WTC11 (cell line): ENCODE measurements around the gene POMT2. TPM values are rescaled to one million over a fixed set of nuclear protein-coding genes. Genes with fewer than 3 reads are reported as not detected.

ENCODE experiments used
- ATAC-seq: fragments of 200-7000 bp; cut with Tn5 transposase; 2 replicates; pipeline ENCODE4 v1.10.0; 2021; ENCODE audit warnings: mild to moderate bottlenecking, moderate library complexity
- CTCF ChIA-PET: fragments of 300-600 bp; sonication (Branson Sonifier 250); formaldehyde crosslinking; loops from one replicate; lab custom pipeline; 2021; ENCODE audit warnings: antibody characterized with exemption; lab: Charles Lee
- POLR2A ChIA-PET: fragments of 350-600 bp; sonication (Branson Sonifier 250); formaldehyde crosslinking; loops from one replicate; lab custom pipeline; 2021; ENCODE audit warnings: antibody characterized with exemption; lab: Charles Lee
- DNase-seq: peaks from one replicate; pipeline ENCODE4 v3.0.0; 2021; ENCODE audit warnings: low spot score
- H3K27ac Mint-ChIP-seq: 2 replicates; pipeline ENCODE4 v1.8.0; 2021; ENCODE audit warnings: mixed read lengths
- H3K27me3 Mint-ChIP-seq: 2 replicates; pipeline ENCODE4 v1.8.0; 2021; ENCODE audit warnings: low read depth, mild to moderate bottlenecking, moderate library complexity, mixed read lengths
- H3K36me3 Mint-ChIP-seq: 2 replicates; pipeline ENCODE4 v1.8.0; 2021; ENCODE audit warnings: mixed read lengths
- H3K4me1 Mint-ChIP-seq: 2 replicates; pipeline ENCODE4 v1.8.0; 2022; ENCODE audit warnings: mixed read lengths
- H3K4me3 Mint-ChIP-seq: 2 replicates; pipeline ENCODE4 v1.8.0; 2021; ENCODE audit warnings: mild to moderate bottlenecking, moderate library complexity, mixed read lengths
- H3K9me3 Mint-ChIP-seq: 2 replicates; pipeline ENCODE4 v1.8.0; 2021; ENCODE audit warnings: mixed read lengths
- ATF1 ChIP-seq: sonication (generic); formaldehyde crosslinking; IDR thresholded peaks from 2 replicates; pipeline ENCODE4 v1.8.1; 2023; ENCODE audit warnings: mild to moderate bottlenecking, moderate library complexity, missing genetic modification reagents
- ETV6 ChIP-seq: sonication (generic); formaldehyde crosslinking; IDR thresholded peaks from 2 replicates; pipeline ENCODE4 v1.8.1; 2022; ENCODE audit warnings: mild to moderate bottlenecking, missing genetic modification reagents
- FOXK1 ChIP-seq: sonication (generic); formaldehyde crosslinking; IDR thresholded peaks from 2 replicates; pipeline ENCODE4 v1.8.0; 2022; ENCODE audit warnings: mild to moderate bottlenecking, moderate library complexity, missing genetic modification reagents
- FOXP1 ChIP-seq: sonication (generic); formaldehyde crosslinking; IDR thresholded peaks from 2 replicates; pipeline ENCODE4 v1.8.0; 2022; ENCODE audit warnings: missing genetic modification reagents, mild to moderate bottlenecking, moderate library complexity, borderline replicate concordance
- HMGA2 ChIP-seq: fragments of 250-450 bp; sonication (Bioruptor Pico); IDR thresholded peaks from 2 replicates; pipeline ENCODE4 v1.4.0; 2021; ENCODE audit warnings: mild to moderate bottlenecking, moderate library complexity
- KAT7 ChIP-seq: sonication (generic); formaldehyde crosslinking; IDR thresholded peaks from 2 replicates; pipeline ENCODE4 v1.8.1; 2023; ENCODE audit warnings: missing genetic modification reagents, mild to moderate bottlenecking, borderline replicate concordance
- NFYB ChIP-seq: sonication (generic); formaldehyde crosslinking; conservative IDR thresholded peaks from 2 replicates; pipeline ENCODE4 v1.8.0; 2022; ENCODE audit warnings: low read depth, missing genetic modification reagents
- NR2C2 ChIP-seq: sonication (generic); formaldehyde crosslinking; IDR thresholded peaks from 2 replicates; pipeline ENCODE4 v1.8.0; 2022; ENCODE audit warnings: mild to moderate bottlenecking, missing genetic modification reagents
- OVOL2 ChIP-seq: fragments of 250-450 bp; sonication (Bioruptor Pico); IDR thresholded peaks from 2 replicates; pipeline ENCODE4 v1.9.0; 2021; ENCODE audit warnings: mild to moderate bottlenecking, borderline replicate concordance
- PRRX2 ChIP-seq: fragments of 250-450 bp; sonication (Bioruptor Pico); IDR thresholded peaks from 2 replicates; pipeline ENCODE4 v1.8.0; 2021; ENCODE audit warnings: mild to moderate bottlenecking
- RORB ChIP-seq: fragments of 250-450 bp; sonication (Bioruptor Pico); IDR thresholded peaks from 2 replicates; pipeline ENCODE4 v1.9.0; 2021; ENCODE audit warnings: mild to moderate bottlenecking
- SMAD3 ChIP-seq: sonication (generic); formaldehyde crosslinking; IDR thresholded peaks from 2 replicates; pipeline ENCODE4 v1.8.0; 2022; ENCODE audit warnings: missing genetic modification reagents, mild to moderate bottlenecking, borderline replicate concordance
- SOX15 ChIP-seq: fragments of 250-450 bp; sonication (Bioruptor Pico); IDR thresholded peaks from 2 replicates; pipeline ENCODE4 v1.9.0; 2021; ENCODE audit warnings: mild to moderate bottlenecking
- SP1 ChIP-seq: sonication (generic); formaldehyde crosslinking; conservative IDR thresholded peaks from 2 replicates; pipeline ENCODE4 v1.8.1; 2022; ENCODE audit warnings: missing genetic modification reagents
- TCF7 ChIP-seq: sonication (generic); formaldehyde crosslinking; IDR thresholded peaks from 2 replicates; pipeline ENCODE4 v1.8.0; 2022; ENCODE audit warnings: mild to moderate bottlenecking, low read depth, missing genetic modification reagents, moderate library complexity
- ZNF138 ChIP-seq: sonication (generic); formaldehyde crosslinking; conservative IDR thresholded peaks from 2 replicates; pipeline ENCODE4 v1.8.1; 2022; ENCODE audit warnings: mild to moderate bottlenecking, moderate library complexity, missing genetic modification reagents
- ZNF317 ChIP-seq: sonication (generic); formaldehyde crosslinking; IDR thresholded peaks from 2 replicates; pipeline ENCODE4 v1.8.1; 2023; ENCODE audit warnings: low read depth, mild to moderate bottlenecking, moderate library complexity, missing genetic modification reagents, borderline replicate concordance
- total RNA-seq: library from RNA; stranded (reverse); gene quantifications from 3 replicates; pipeline ENCODE4 v1.2.3, GENCODE V29; 2021
- TF ChIP-seq, protein P1 (sequence below): sonication (generic); formaldehyde crosslinking; IDR thresholded peaks from 2 replicates; pipeline ENCODE4 v1.8.0; 2022; ENCODE audit warnings: mild to moderate bottlenecking, missing genetic modification reagents
- TF ChIP-seq, protein P2 (sequence below): sonication (generic); formaldehyde crosslinking; IDR thresholded peaks from 2 replicates; pipeline ENCODE4 v1.8.1; 2022; ENCODE audit warnings: mild to moderate bottlenecking, moderate library complexity, missing genetic modification reagents
- TF ChIP-seq, protein P3 (sequence below): sonication (generic); formaldehyde crosslinking; IDR thresholded peaks from 2 replicates; pipeline ENCODE4 v1.8.1; 2023; ENCODE audit warnings: mild to moderate bottlenecking, missing genetic modification reagents, moderate library complexity
- TF ChIP-seq, protein P4 (sequence below): sonication (generic); formaldehyde crosslinking; IDR thresholded peaks from 2 replicates; pipeline ENCODE4 v1.8.1; 2022; ENCODE audit warnings: missing genetic modification reagents, borderline replicate concordance

Gene POMT2
- total RNA-seq, 1 experiment from 2014 or later = 38.7 TPM

DNA sequence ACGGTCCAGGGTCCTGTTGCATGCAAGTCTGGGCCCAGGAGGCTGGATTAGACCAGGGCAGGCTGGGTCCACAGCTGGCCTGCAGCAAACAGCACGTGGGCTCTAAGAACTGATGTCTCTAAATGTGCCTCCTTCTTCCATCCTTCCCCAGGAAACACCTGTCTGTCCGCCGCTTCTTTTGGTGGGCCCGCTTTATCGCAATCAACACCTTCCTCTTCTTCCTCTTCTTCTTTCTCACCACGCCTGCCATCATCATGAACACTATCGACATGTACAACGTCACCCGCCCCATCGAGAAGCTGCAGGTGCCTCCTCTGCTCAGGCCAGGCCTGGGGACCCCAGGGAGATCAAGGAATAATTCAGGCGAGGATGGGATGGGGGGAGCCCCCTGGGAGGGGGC lies 77.9 kb downstream of the POMT2 start:
- H3K27ac Mint-ChIP-seq = no peak overlapping the region
- no peaks in the 10 kb centered on the region for H3K27me3 Mint-ChIP-seq
- H3K9me3 Mint-ChIP-seq = no peaks in the 10 kb centered on the region
- DNase-seq (no peak), ATAC-seq (no peak)
- TF ChIP-seq HMGA2 (CRISPR knock-in tag) (no peak), NR2C2 (CRISPR knock-in tag) (no peak), NFYB (CRISPR knock-in tag) (no peak), ZNF317 (CRISPR knock-in tag) (no peak), FOXP1 (CRISPR knock-in tag) (no peak), FOXK1 (CRISPR knock-in tag) (no peak), KAT7 (CRISPR knock-in tag) (no peak), SMAD3 (CRISPR knock-in tag) (no peak), SP1 (CRISPR knock-in tag) (no peak), SOX15 (CRISPR knock-in tag) (no peak), OVOL2 (no peak), PRRX2 (CRISPR knock-in tag) (no peak), ATF1 (CRISPR knock-in tag) (no peak), RORB (no peak)
- TF ChIP-seq, protein P1, sequence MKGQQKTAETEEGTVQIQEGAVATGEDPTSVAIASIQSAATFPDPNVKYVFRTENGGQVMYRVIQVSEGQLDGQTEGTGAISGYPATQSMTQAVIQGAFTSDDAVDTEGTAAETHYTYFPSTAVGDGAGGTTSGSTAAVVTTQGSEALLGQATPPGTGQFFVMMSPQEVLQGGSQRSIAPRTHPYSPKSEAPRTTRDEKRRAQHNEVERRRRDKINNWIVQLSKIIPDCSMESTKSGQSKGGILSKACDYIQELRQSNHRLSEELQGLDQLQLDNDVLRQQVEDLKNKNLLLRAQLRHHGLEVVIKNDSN (CRISPR knock-in tag) = no peak
- TF ChIP-seq, protein P2, sequence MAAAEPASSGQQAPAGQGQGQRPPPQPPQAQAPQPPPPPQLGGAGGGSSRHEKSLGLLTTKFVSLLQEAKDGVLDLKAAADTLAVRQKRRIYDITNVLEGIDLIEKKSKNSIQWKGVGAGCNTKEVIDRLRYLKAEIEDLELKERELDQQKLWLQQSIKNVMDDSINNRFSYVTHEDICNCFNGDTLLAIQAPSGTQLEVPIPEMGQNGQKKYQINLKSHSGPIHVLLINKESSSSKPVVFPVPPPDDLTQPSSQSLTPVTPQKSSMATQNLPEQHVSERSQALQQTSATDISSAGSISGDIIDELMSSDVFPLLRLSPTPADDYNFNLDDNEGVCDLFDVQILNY (CRISPR knock-in tag) = no peak
- TF ChIP-seq, protein P3, sequence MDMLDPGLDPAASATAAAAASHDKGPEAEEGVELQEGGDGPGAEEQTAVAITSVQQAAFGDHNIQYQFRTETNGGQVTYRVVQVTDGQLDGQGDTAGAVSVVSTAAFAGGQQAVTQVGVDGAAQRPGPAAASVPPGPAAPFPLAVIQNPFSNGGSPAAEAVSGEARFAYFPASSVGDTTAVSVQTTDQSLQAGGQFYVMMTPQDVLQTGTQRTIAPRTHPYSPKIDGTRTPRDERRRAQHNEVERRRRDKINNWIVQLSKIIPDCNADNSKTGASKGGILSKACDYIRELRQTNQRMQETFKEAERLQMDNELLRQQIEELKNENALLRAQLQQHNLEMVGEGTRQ (CRISPR knock-in tag) = no peak
- TF ChIP-seq, protein P4, sequence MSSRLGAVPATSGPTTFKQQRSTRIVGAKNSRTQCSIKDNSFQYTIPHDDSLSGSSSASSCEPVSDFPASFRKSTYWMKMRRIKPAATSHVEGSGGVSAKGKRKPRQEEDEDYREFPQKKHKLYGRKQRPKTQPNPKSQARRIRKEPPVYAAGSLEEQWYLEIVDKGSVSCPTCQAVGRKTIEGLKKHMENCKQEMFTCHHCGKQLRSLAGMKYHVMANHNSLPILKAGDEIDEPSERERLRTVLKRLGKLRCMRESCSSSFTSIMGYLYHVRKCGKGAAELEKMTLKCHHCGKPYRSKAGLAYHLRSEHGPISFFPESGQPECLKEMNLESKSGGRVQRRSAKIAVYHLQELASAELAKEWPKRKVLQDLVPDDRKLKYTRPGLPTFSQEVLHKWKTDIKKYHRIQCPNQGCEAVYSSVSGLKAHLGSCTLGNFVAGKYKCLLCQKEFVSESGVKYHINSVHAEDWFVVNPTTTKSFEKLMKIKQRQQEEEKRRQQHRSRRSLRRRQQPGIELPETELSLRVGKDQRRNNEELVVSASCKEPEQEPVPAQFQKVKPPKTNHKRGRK (CRISPR knock-in tag) = no peak
- ChIA-PET POLR2A (no interaction called here), CTCF (no interaction called here)
- no peak overlapping the region for H3K4me3 Mint-ChIP-seq
- H3K36me3 Mint-ChIP-seq = no peaks in the 10 kb centered on the region
- no peaks in the 10 kb centered on the region for H3K4me1 Mint-ChIP-seq

DNA sequence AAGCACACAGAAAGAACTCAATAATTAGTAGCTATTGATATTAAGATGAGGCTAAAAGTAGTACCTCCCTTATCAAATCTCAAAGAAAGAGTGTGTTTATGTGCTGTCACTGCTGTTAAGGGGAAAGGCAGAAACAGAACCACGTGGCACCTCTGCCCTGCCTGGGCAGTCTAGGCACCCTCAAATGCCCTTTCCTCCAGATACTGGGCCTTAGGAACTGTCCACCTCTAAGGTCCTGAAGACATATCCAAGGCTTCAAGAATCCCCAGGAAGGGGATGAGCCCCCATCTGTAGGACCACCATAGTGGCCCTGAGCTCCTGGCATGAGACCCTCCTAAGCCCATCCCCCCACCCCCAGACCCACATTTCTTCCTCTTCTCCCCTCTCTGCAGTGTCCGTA lies 78.7 kb downstream of the POMT2 start:
- ChIA-PET CTCF (no interaction called here), POLR2A (interaction anchor here (1.0 kb wide), 1 partner anchor 8 kb away, joined by 4 read pairs; no protein-coding TSS in a partner anchor)
- no peak for DNase-seq
- H3K4me1 Mint-ChIP-seq = no peaks in the 10 kb centered on the region
- no peak overlapping the region for H3K27ac Mint-ChIP-seq
- H3K27me3 Mint-ChIP-seq = no peaks in the 10 kb centered on the region
- no peak overlapping the region for H3K4me3 Mint-ChIP-seq
- no peaks in the 10 kb centered on the region for H3K36me3 Mint-ChIP-seq
- TF ChIP-seq TCF7 (CRISPR knock-in tag) (no peak), ZNF138 (CRISPR knock-in tag) (no peak), SOX15 (CRISPR knock-in tag) (no peak), ETV6 (CRISPR knock-in tag) (no peak)
- TF ChIP-seq, protein P1 (CRISPR knock-in tag) = no peak
- no peak for ATAC-seq
- no peaks in the 10 kb centered on the region for H3K9me3 Mint-ChIP-seq
